Peyer's patch (tissue), 4 donors: ENCODE results near the gene TMEM170B. TPM values are rescaled to one million over a fixed set of nuclear protein-coding genes. Genes with fewer than 3 reads are reported as not detected.

Experiments used
- DNase-seq, 3 donors: peaks; one replicate each; pipeline ENCODE4 v3.0.0-alpha.2; 2017 to 2019
- H3K27ac ChIP-seq, 4 donors: fragments of 200-600 bp; sonication (generic); one replicate each; pipeline ENCODE4 v1.5.1; 2016 to 2019
- H3K27me3 ChIP-seq, 2 donors: fragments of 200-600 bp; sonication (generic); one replicate each; pipeline ENCODE4 v1.5.1; 2019
- H3K36me3 ChIP-seq, 3 donors: fragments of 200-600 bp; sonication (generic); one replicate each; pipeline ENCODE4 v1.5.1; 2016 to 2019
- H3K4me1 ChIP-seq, 4 donors: fragments of 200-600 bp; sonication (generic); one replicate each; pipeline ENCODE4 v1.5.1; 2016 to 2019
- H3K4me3 ChIP-seq, 4 donors: fragments of 200-600 bp; sonication (generic); 1 replicate in 3 of 4; 2 replicates in 1 of 4; pipeline ENCODE4 v1.5.1; 2016 to 2019; ENCODE audit warnings: mild to moderate bottlenecking in 1 of 4
- H3K9me3 ChIP-seq, 4 donors: fragments of 200-600 bp; sonication (generic); one replicate each; pipeline ENCODE4 v1.5.1; 2016 to 2019; ENCODE audit warnings: mild to moderate bottlenecking in 1 of 4
- CTCF ChIP-seq, 6 experiments: fragments of 450-650 bp in 4 of 6; fragments of 200-600 bp in 2 of 6; sonication (generic) in 1 of 6; IDR thresholded peaks; one replicate each; pipeline ENCODE4 v1.5.1; 2017 to 2019; ENCODE audit warnings: antibody characterized with exemption in 6 of 6, mild to moderate bottlenecking in 3 of 6, moderate library complexity in 1 of 6
- POLR2A ChIP-seq, 2 donors: fragments of 450-650 bp; IDR thresholded peaks; one replicate each; pipeline ENCODE4 v1.5.1; 2017; ENCODE audit warnings: antibody characterized with exemption in 2 of 2, mild to moderate bottlenecking in 2 of 2, moderate library complexity in 2 of 2
- total RNA-seq, 4 donors: library from RNA; depleted of rRNA; stranded (reverse); fragments of >200 nt; gene quantifications; one replicate each; pipeline ENCODE4 v1.1.0, GENCODE V29; 2016

The TMEM170B gene
- total RNA-seq, 4 donors from 2014 or later, result 0.35 to 1.7 (median 0.96) TPM

GRCh38 chr6:11525468-11526155, 11.9 kb upstream of the TMEM170B start:
- DNase-seq, result no peak
- Histone ChIP-seq H3K4me3 (no peak overlapping the region), H3K36me3 (no peaks in the 10 kb centered on the region), H3K4me1 (no peaks in the 10 kb centered on the region), H3K27me3 (no peaks in the 10 kb centered on the region), H3K27ac (no peak overlapping the region), H3K9me3 (no peaks in the 10 kb centered on the region)
- no peak for TF ChIP-seq POLR2A (IDR thresholded peaks at IDR 0.05)
- TF ChIP-seq CTCF (IDR thresholded peaks at IDR 0.05), result no peak

DNA sequence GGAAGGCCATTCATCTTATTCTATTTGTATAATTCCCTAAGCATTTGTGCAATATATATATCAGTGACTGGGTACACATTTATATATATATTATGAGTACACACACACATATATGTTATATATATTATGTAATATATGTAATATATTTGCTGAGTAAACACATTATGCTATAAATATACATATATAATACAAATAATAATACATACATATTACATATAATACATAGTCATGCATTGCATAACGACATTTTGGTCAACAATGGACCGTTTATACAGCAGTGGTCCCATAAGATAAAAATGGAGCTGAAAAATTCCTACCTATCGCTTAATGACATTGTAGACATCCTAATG, 11.4 kb upstream of the TMEM170B start:
- Histone ChIP-seq H3K27me3 (no peaks in the 10 kb centered on the region), H3K9me3 (no peaks in the 10 kb centered on the region), H3K4me3 (no peak overlapping the region), H3K4me1 (no peaks in the 10 kb centered on the region), H3K27ac (no peak overlapping the region), H3K36me3 (no peaks in the 10 kb centered on the region)
- DNase-seq, result no peak
- TF ChIP-seq CTCF (IDR thresholded peaks at IDR 0.05) (no peak), POLR2A (IDR thresholded peaks at IDR 0.05) (no peak)

DNA sequence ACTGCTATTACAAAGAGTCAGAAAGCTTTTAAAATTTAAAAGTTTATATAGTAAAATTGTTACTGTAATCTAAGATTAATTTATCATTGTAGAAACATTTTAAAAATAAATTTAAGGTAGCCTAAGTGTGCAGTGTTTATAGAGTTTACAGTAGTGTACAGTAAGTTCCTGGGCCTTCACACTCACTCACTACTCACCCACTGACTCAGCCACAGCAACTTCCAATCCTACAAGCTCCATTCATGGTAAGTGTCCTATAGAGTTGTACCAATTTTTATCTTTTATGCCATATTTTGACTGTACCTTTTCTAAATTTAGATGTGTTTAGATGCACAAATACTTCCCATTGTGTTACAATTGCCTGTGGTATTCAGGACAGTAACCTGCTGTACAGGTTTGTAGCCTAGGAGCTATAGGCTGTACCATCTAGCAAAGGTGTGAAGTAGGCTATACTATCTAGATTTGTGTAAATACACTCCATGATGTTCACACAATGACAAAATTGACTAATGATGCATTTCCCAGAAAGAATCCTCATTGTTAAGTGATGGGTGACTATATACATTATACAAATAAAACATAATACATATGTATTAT, 10.2 kb upstream of the TMEM170B start:
- Histone ChIP-seq H3K36me3 (no peaks in the 10 kb centered on the region), H3K9me3 (no peaks in the 10 kb centered on the region), H3K27me3 (no peaks in the 10 kb centered on the region), H3K4me1 (no peaks in the 10 kb centered on the region), H3K4me3 (no peak overlapping the region), H3K27ac (no peak overlapping the region)
- no peak for DNase-seq
- TF ChIP-seq CTCF (IDR thresholded peaks at IDR 0.05), result no peak

- H3K9me3 ChIP-seq, result no peaks in the 10 kb centered on the region
- DNase-seq, result no peak
- H3K4me3 ChIP-seq, result no peak overlapping the region
- H3K27ac ChIP-seq, result no peak overlapping the region
- TF ChIP-seq POLR2A (IDR thresholded peaks at IDR 0.05), result no peak
- no peak for TF ChIP-seq CTCF (IDR thresholded peaks at IDR 0.05)
- H3K36me3 ChIP-seq, result no peaks in the 10 kb centered on the region
- H3K4me1 ChIP-seq, result no peaks in the 10 kb centered on the region
- H3K27me3 ChIP-seq, result no peaks in the 10 kb centered on the region
Measured at GRCh38 chr6:11528996-11529395, 8.6 kb upstream of the TMEM170B start.

- no peaks in the 10 kb centered on the region for H3K36me3 ChIP-seq
- no peaks in the 10 kb centered on the region for H3K27me3 ChIP-seq
- no peak for DNase-seq
Measured at GRCh38 chr6:11532097-11532496, 5.5 kb upstream of the TMEM170B start.

More at GRCh38 chr6:11532097-11532496, 5.5 kb upstream of the TMEM170B start:
- TF ChIP-seq POLR2A (IDR thresholded peaks at IDR 0.05) (no peak), CTCF (IDR thresholded peaks at IDR 0.05) (no peak)
- peaks cover 0 to 6% (median 0%) of the 10 kb centered on the region in 4 donors for H3K4me1 ChIP-seq
- H3K9me3 ChIP-seq, result no peaks in the 10 kb centered on the region
- H3K27ac ChIP-seq, result no peak overlapping the region
- no peak overlapping the region for H3K4me3 ChIP-seq
